ENCODE data around the gene SLX4IP. TPM values are rescaled to one million over a fixed set of nuclear protein-coding genes. Genes with fewer than 3 reads are reported as not detected.

SLX4IP gene
- polyA plus RNA-seq, 2 donors, result 1.2 to 4.4 TPM

- Histone ChIP-seq H3K36me3 (ENCODE audit: control insufficient read depth in 2 of 2, insufficient read depth in 2 of 2, low read length in 1 of 2) (no peaks in the 10 kb centered on the region), H3K27me3 (ENCODE audit: control insufficient read depth in 1 of 2, insufficient read depth in 2 of 2, low read length in 2 of 2) (no peaks in the 10 kb centered on the region), H3K9me3 (ENCODE audit: control insufficient read depth in 2 of 2, insufficient read depth in 1 of 2, low read depth in 1 of 2, low read length in 1 of 2) (no peaks in the 10 kb centered on the region), H3K27ac (ENCODE audit: low read depth in 2 of 2, low read length in 1 of 2) (peak overlapping the region; percentile 84 to 88), H3K4me3 (ENCODE audit: low read depth in 1 of 2, low read length in 2 of 2) (peak overlapping the region in 1 of 2 donors; percentile 26), H3K4me1 (ENCODE audit: control insufficient read depth in 2 of 2, insufficient read depth in 2 of 2, low read length in 1 of 2) (peaks cover 3 to 10% of the 10 kb centered on the region in 2 donors)
- WGBS, 2 donors, result 41 to 58% methylated on average over 4 of the region's 4 CpGs
These were observed 66.3 kb downstream of the SLX4IP start for GRCh38 chr20:10501402-10501801.

- 76 to 78% methylated on average over 5 of the region's 5 CpGs for WGBS, 2 donors
- Histone ChIP-seq H3K27ac (ENCODE audit: low read depth in 2 of 2, low read length in 1 of 2) (peak overlapping the region; percentile 6 to 58), H3K27me3 (ENCODE audit: control insufficient read depth in 1 of 2, insufficient read depth in 2 of 2, low read length in 2 of 2) (no peaks in the 10 kb centered on the region), H3K36me3 (ENCODE audit: control insufficient read depth in 2 of 2, insufficient read depth in 2 of 2, low read length in 1 of 2) (no peaks in the 10 kb centered on the region), H3K9me3 (ENCODE audit: control insufficient read depth in 2 of 2, insufficient read depth in 1 of 2, low read depth in 1 of 2, low read length in 1 of 2) (no peaks in the 10 kb centered on the region), H3K4me3 (ENCODE audit: low read depth in 1 of 2, low read length in 2 of 2) (peak overlapping the region in 1 of 2 donors; percentile 26), H3K4me1 (ENCODE audit: control insufficient read depth in 2 of 2, insufficient read depth in 2 of 2, low read length in 1 of 2) (peaks cover 3 to 12% of the 10 kb centered on the region in 2 donors)
These were observed 67.0 kb downstream of the SLX4IP start for GRCh38 chr20:10502098-10502526.

- Histone ChIP-seq H3K4me1 (ENCODE audit: control insufficient read depth in 2 of 2, insufficient read depth in 2 of 2, low read length in 1 of 2) (peaks cover 5 to 21% of the 10 kb centered on the region in 2 donors), H3K27me3 (ENCODE audit: control insufficient read depth in 1 of 2, insufficient read depth in 2 of 2, low read length in 2 of 2) (no peaks in the 10 kb centered on the region), H3K36me3 (ENCODE audit: control insufficient read depth in 2 of 2, insufficient read depth in 2 of 2, low read length in 1 of 2) (no peaks in the 10 kb centered on the region), H3K9me3 (ENCODE audit: control insufficient read depth in 2 of 2, insufficient read depth in 1 of 2, low read depth in 1 of 2, low read length in 1 of 2) (no peaks in the 10 kb centered on the region), H3K27ac (ENCODE audit: low read depth in 2 of 2, low read length in 1 of 2) (peak overlapping the region; percentile 25 to 83), H3K4me3 (ENCODE audit: low read depth in 1 of 2, low read length in 2 of 2) (no peak overlapping the region)
- 59 to 73% methylated on average over 7 of the region's 7 CpGs for WGBS, 2 donors
These were observed 69.5 kb downstream of the SLX4IP start for GRCh38 chr20:10504608-10504993.

DNA sequence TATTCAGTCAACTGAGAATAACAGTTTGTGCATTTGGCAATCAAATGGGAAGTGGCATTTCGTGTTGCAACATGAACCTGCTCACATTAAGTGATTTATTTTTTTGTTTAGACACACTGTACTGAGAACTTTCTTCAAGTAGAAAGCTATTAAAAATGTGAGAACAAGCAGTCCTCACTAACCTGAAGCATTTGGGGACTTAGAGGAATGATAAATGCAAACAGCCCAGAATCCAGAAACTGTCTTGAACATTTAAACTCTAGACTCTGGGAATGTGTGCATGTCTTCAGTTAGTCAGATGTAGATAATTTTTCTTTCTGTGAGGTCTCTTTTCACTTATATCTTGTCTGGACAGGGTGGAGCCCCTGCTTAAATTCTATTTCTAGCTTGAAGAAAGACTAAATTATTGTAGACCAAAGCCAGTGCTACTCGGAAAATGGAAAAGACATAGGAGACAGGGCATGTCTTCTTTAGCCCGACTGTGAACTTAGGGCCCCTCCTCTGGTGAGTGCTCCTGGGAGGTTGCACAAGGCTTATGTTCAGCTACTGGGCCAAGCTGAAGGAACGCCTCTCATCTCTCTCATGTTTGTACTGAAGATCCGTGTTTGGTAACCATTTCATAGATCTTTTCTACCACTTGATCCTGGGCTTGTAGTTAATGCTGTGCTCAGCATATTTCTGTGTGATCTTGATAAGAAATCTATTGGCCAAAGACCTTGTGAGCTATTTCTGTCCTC is 70.1 kb downstream of the SLX4IP start:
- Histone ChIP-seq H3K36me3 (ENCODE audit: control insufficient read depth in 2 of 2, insufficient read depth in 2 of 2, low read length in 1 of 2) (no peaks in the 10 kb centered on the region), H3K9me3 (ENCODE audit: control insufficient read depth in 2 of 2, insufficient read depth in 1 of 2, low read depth in 1 of 2, low read length in 1 of 2) (no peaks in the 10 kb centered on the region), H3K4me1 (ENCODE audit: control insufficient read depth in 2 of 2, insufficient read depth in 2 of 2, low read length in 1 of 2) (peaks cover 5 to 21% of the 10 kb centered on the region in 2 donors), H3K27ac (ENCODE audit: low read depth in 2 of 2, low read length in 1 of 2) (peak overlapping the region; percentile 74 to 83), H3K4me3 (ENCODE audit: low read depth in 1 of 2, low read length in 2 of 2) (no peak overlapping the region), H3K27me3 (ENCODE audit: control insufficient read depth in 1 of 2, insufficient read depth in 2 of 2, low read length in 2 of 2) (no peaks in the 10 kb centered on the region)
- 31 to 36% methylated on average over 5 of the region's 5 CpGs for WGBS, 2 donors

- peak overlapping the region in 1 of 2 donors; percentile 46 for H3K27ac ChIP-seq (ENCODE audit: low read depth in 2 of 2, low read length in 1 of 2)
- H3K36me3 ChIP-seq (ENCODE audit: control insufficient read depth in 2 of 2, insufficient read depth in 2 of 2, low read length in 1 of 2), result no peaks in the 10 kb centered on the region
- H3K27me3 ChIP-seq (ENCODE audit: control insufficient read depth in 1 of 2, insufficient read depth in 2 of 2, low read length in 2 of 2), result no peaks in the 10 kb centered on the region
- H3K9me3 ChIP-seq (ENCODE audit: control insufficient read depth in 2 of 2, insufficient read depth in 1 of 2, low read depth in 1 of 2, low read length in 1 of 2), result no peaks in the 10 kb centered on the region
- H3K4me3 ChIP-seq (ENCODE audit: low read depth in 1 of 2, low read length in 2 of 2), result no peak overlapping the region
- 37 to 47% methylated on average over 2 of the region's 2 CpGs for WGBS, 2 donors
- peaks cover 5 to 21% of the 10 kb centered on the region in 2 donors for H3K4me1 ChIP-seq (ENCODE audit: control insufficient read depth in 2 of 2, insufficient read depth in 2 of 2, low read length in 1 of 2)
These were observed 70.7 kb downstream of the SLX4IP start for GRCh38 chr20:10505827-10506226.

- 78 to 84% methylated on average over 4 of the region's 4 CpGs for WGBS, 2 donors
- Histone ChIP-seq H3K9me3 (ENCODE audit: control insufficient read depth in 2 of 2, insufficient read depth in 1 of 2, low read depth in 1 of 2, low read length in 1 of 2) (no peaks in the 10 kb centered on the region), H3K27ac (ENCODE audit: low read depth in 2 of 2, low read length in 1 of 2) (peak overlapping the region in 1 of 2 donors; percentile 46), H3K36me3 (ENCODE audit: control insufficient read depth in 2 of 2, insufficient read depth in 2 of 2, low read length in 1 of 2) (no peaks in the 10 kb centered on the region), H3K4me1 (ENCODE audit: control insufficient read depth in 2 of 2, insufficient read depth in 2 of 2, low read length in 1 of 2) (peaks cover 5 to 22% of the 10 kb centered on the region in 2 donors), H3K27me3 (ENCODE audit: control insufficient read depth in 1 of 2, insufficient read depth in 2 of 2, low read length in 2 of 2) (no peaks in the 10 kb centered on the region), H3K4me3 (ENCODE audit: low read depth in 1 of 2, low read length in 2 of 2) (no peak overlapping the region)
These were observed 71.9 kb downstream of the SLX4IP start for GRCh38 chr20:10507052-10507451.

DNA sequence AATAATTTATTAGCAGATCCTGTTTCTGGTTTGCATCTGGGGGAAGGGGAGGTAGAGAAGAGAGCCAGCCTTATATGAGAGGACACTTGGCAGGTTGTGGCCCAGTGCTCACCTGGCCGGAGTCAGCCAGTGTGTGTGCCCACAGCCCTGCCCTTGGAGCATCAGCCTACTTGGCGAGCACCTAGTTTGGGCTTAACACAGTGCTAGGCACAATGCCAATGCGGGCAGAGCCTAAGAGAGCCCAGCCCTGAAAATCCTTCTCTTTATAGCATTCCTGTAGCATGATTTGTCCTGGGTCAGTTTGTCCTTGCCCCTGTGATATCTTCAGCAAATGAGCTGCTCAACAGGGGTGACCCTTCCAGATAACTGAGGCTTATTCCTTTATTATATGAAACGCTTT is 73.0 kb downstream of the SLX4IP start:
- no peaks in the 10 kb centered on the region for H3K9me3 ChIP-seq (ENCODE audit: control insufficient read depth in 2 of 2, insufficient read depth in 1 of 2, low read depth in 1 of 2, low read length in 1 of 2)
- H3K4me3 ChIP-seq (ENCODE audit: low read depth in 1 of 2, low read length in 2 of 2), result no peak overlapping the region
- peak overlapping the region; percentile 58 to 91 for H3K27ac ChIP-seq (ENCODE audit: low read depth in 2 of 2, low read length in 1 of 2)
- peaks cover 5 to 19% of the 10 kb centered on the region in 2 donors for H3K4me1 ChIP-seq (ENCODE audit: control insufficient read depth in 2 of 2, insufficient read depth in 2 of 2, low read length in 1 of 2)
- H3K27me3 ChIP-seq (ENCODE audit: control insufficient read depth in 1 of 2, insufficient read depth in 2 of 2, low read length in 2 of 2), result no peaks in the 10 kb centered on the region
- 43 to 59% methylated on average over 4 of the region's 4 CpGs for WGBS, 2 donors
- no peaks in the 10 kb centered on the region for H3K36me3 ChIP-seq (ENCODE audit: control insufficient read depth in 2 of 2, insufficient read depth in 2 of 2, low read length in 1 of 2)

- Histone ChIP-seq H3K27ac (ENCODE audit: low read depth in 2 of 2, low read length in 1 of 2) (peak overlapping the region; percentile 74 to 91), H3K36me3 (ENCODE audit: control insufficient read depth in 2 of 2, insufficient read depth in 2 of 2, low read length in 1 of 2) (no peaks in the 10 kb centered on the region), H3K27me3 (ENCODE audit: control insufficient read depth in 1 of 2, insufficient read depth in 2 of 2, low read length in 2 of 2) (no peaks in the 10 kb centered on the region), H3K9me3 (ENCODE audit: control insufficient read depth in 2 of 2, insufficient read depth in 1 of 2, low read depth in 1 of 2, low read length in 1 of 2) (no peaks in the 10 kb centered on the region), H3K4me3 (ENCODE audit: low read depth in 1 of 2, low read length in 2 of 2) (no peak overlapping the region), H3K4me1 (ENCODE audit: control insufficient read depth in 2 of 2, insufficient read depth in 2 of 2, low read length in 1 of 2) (peaks cover 5 to 19% of the 10 kb centered on the region in 2 donors)
- 28 to 39% methylated on average over 8 of the region's 8 CpGs for whole genome bisulfite sequencing, 2 donors
These were observed 73.6 kb downstream of the SLX4IP start for GRCh38 chr20:10508468-10509251.

DNA sequence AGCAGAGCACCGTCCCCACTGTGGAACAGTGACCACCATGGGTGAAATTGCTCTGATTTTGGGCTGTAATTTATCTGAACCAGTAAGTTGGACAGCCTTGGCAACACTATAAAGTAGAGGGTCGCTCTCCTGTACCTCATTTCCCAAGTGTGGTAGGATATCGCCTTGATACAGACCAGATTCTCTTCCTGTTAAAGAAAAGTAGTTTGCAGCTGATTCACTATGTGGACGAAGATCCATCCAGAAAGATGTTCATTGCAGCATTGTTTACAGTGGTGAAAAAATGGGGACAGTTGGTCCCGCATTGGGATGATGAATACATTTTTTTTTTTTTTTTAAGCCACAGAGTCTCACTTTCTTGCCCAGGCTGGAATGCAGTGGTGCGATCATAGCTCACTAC is 74.3 kb downstream of the SLX4IP start:
- H3K9me3 ChIP-seq (ENCODE audit: control insufficient read depth in 2 of 2, insufficient read depth in 1 of 2, low read depth in 1 of 2, low read length in 1 of 2), result no peaks in the 10 kb centered on the region
- no peaks in the 10 kb centered on the region for H3K27me3 ChIP-seq (ENCODE audit: control insufficient read depth in 1 of 2, insufficient read depth in 2 of 2, low read length in 2 of 2)
- no peak overlapping the region for H3K4me3 ChIP-seq (ENCODE audit: low read depth in 1 of 2, low read length in 2 of 2)
- no peaks in the 10 kb centered on the region for H3K36me3 ChIP-seq (ENCODE audit: control insufficient read depth in 2 of 2, insufficient read depth in 2 of 2, low read length in 1 of 2)
- peak overlapping the region; percentile 54 to 91 for H3K27ac ChIP-seq (ENCODE audit: low read depth in 2 of 2, low read length in 1 of 2)
- WGBS, 2 donors, result 85 to 90% methylated on average over 6 of the region's 6 CpGs
- H3K4me1 ChIP-seq (ENCODE audit: control insufficient read depth in 2 of 2, insufficient read depth in 2 of 2, low read length in 1 of 2), result peaks cover 2 to 18% of the 10 kb centered on the region in 2 donors
